Measurements from ENCODE around the gene KLHL7.

DNA sequence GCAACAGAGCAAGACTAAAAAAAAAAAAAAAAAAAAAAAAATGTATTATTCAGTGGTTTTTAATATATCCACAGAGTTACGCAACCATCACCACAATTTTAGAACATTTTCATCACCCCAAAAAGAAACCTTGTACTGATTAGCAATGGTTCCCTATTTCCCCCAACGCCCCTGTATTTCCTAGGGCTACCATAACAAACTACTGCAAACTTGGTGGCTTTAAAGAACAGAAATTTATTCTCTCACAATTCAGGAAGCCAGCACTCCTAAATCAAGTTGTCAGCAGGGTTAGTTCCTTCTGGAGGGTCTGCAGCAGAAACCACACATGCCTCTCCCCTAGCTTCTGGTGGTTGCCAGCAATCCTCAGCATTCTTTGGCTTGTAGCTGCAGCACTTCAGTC, 70.4 kb downstream of the KLHL7 start:
- TF ChIP-seq, protein P1, sequence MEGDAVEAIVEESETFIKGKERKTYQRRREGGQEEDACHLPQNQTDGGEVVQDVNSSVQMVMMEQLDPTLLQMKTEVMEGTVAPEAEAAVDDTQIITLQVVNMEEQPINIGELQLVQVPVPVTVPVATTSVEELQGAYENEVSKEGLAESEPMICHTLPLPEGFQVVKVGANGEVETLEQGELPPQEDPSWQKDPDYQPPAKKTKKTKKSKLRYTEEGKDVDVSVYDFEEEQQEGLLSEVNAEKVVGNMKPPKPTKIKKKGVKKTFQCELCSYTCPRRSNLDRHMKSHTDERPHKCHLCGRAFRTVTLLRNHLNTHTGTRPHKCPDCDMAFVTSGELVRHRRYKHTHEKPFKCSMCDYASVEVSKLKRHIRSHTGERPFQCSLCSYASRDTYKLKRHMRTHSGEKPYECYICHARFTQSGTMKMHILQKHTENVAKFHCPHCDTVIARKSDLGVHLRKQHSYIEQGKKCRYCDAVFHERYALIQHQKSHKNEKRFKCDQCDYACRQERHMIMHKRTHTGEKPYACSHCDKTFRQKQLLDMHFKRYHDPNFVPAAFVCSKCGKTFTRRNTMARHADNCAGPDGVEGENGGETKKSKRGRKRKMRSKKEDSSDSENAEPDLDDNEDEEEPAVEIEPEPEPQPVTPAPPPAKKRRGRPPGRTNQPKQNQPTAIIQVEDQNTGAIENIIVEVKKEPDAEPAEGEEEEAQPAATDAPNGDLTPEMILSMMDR (IDR thresholded peaks at IDR 0.05): no peak
- TF ChIP-seq POLR2AphosphoS5 (IDR thresholded peaks at IDR 0.05): no peak
